Neural cell (in vitro differentiated cells): ENCODE measurements around the gene SHF. TPM values are rescaled to one million over a fixed set of nuclear protein-coding genes. Genes with fewer than 3 reads are reported as not detected.

Experiments
- H2AFZ ChIP-seq: fragments of 200-600, 300-800 bp; sonication (generic), shearing (Covaris generic); 2 replicates; pipeline ENCODE4 v1.6.0; 2014; ENCODE audit warnings: low read depth, mild to moderate bottlenecking, antibody characterized with exemption, low read length, moderate library complexity
- H3F3A ChIP-seq: fragments of 200-600 bp; shearing (Covaris generic); 2 replicates; pipeline ENCODE4 v1.6.1; 2016; ENCODE audit warnings: mild to moderate bottlenecking, moderate library complexity, mixed read lengths, antibody characterized with exemption, low read length; ENCODE audit not compliant: insufficient read depth, poor library complexity, severe bottlenecking
- H3K27ac ChIP-seq: fragments of 200-600, 300-800 bp; sonication (generic), shearing (Covaris generic); 2 replicates; pipeline ENCODE4 v1.5.1; 2014; ENCODE audit warnings: mild to moderate bottlenecking, low read length, moderate library complexity
- H3K27me3 ChIP-seq: fragments of 300-800, 200-600 bp; sonication (generic), shearing (Covaris generic); 2 replicates; pipeline ENCODE4 v1.6.0; 2014; ENCODE audit warnings: mild to moderate bottlenecking, low read depth, low read length, moderate library complexity; ENCODE audit not compliant: insufficient read depth
- H3K36me3 ChIP-seq: fragments of 300-800, 200-600 bp; sonication (generic), shearing (Covaris generic); 2 replicates; pipeline ENCODE4 v1.5.1; 2014; ENCODE audit warnings: mild to moderate bottlenecking, antibody characterized with exemption, low read length, moderate library complexity; ENCODE audit not compliant: insufficient read depth
- H3K4me2 ChIP-seq: fragments of 300-800, 200-600 bp; sonication (generic), shearing (Covaris generic); 2 replicates; pipeline ENCODE4 v1.6.0; 2014; ENCODE audit warnings: mild to moderate bottlenecking, low read length
- H3K4me3 ChIP-seq: fragments of 300-800, 200-600 bp; sonication (generic), shearing (Covaris generic); 2 replicates; pipeline ENCODE4 v1.5.1; 2014; ENCODE audit warnings: mild to moderate bottlenecking, low read length, moderate library complexity
- H3K79me2 ChIP-seq: fragments of 200-600 bp; shearing (Covaris generic); replicated peaks from 2 replicates; pipeline ENCODE4 v1.6.0; 2014; ENCODE audit warnings: mild to moderate bottlenecking, low read length, moderate library complexity; ENCODE audit not compliant: insufficient read depth
- H3K9ac ChIP-seq: fragments of 300-800, 200-600 bp; sonication (generic), shearing (Covaris generic); 2 replicates; pipeline ENCODE4 v1.6.1; 2016; ENCODE audit warnings: mild to moderate bottlenecking, low read length, mixed read lengths
- H3K9me2 ChIP-seq: fragments of 200-600 bp; shearing (Covaris generic); 2 replicates; pipeline ENCODE4 v1.6.1; 2016; ENCODE audit warnings: mild to moderate bottlenecking, low read length, mixed read lengths; ENCODE audit not compliant: insufficient read depth
- H3K9me3 ChIP-seq: fragments of 200-600, 300-800 bp; sonication (generic), shearing (Covaris generic); 2 replicates; pipeline ENCODE4 v1.6.1; 2016; ENCODE audit warnings: mild to moderate bottlenecking, mixed run types, low read length, moderate library complexity, mixed read lengths
- H4K20me1 ChIP-seq: fragments of 200-600 bp; shearing (Covaris generic); 2 replicates; pipeline ENCODE4 v1.6.1; 2016; ENCODE audit warnings: mild to moderate bottlenecking, mixed run types; ENCODE audit not compliant: insufficient read depth
- EP300 ChIP-seq: fragments of 450-650 bp; conservative IDR thresholded peaks from 2 replicates; pipeline ENCODE4 v1.6.1; 2014; ENCODE audit warnings: antibody characterized with exemption, mild to moderate bottlenecking, moderate library complexity; ENCODE audit not compliant: poor library complexity, severe bottlenecking
- EZH2 ChIP-seq: fragments of 200-600, 300-800 bp; shearing (Covaris generic), sonication (generic); IDR thresholded peaks from 2 replicates; pipeline ENCODE4 v1.6.1; 2014; ENCODE audit warnings: antibody characterized with exemption, low read length, borderline replicate concordance, mild to moderate bottlenecking; ENCODE audit not compliant: insufficient read depth, poor library complexity, severe bottlenecking
- MXI1 ChIP-seq: fragments of 450-650 bp; conservative IDR thresholded peaks from 2 replicates; pipeline ENCODE4 v1.6.1; 2014; ENCODE audit warnings: antibody characterized with exemption, mild to moderate bottlenecking; ENCODE audit not compliant: poor library complexity, severe bottlenecking
- POLR2AphosphoS5 ChIP-seq: IDR thresholded peaks from 2 replicates; pipeline ENCODE4 v1.6.1; 2012
- RAD21 ChIP-seq: fragments of 450-650 bp; conservative IDR thresholded peaks from 2 replicates; pipeline ENCODE4 v1.6.1; 2014; ENCODE audit warnings: antibody characterized with exemption, mild to moderate bottlenecking, moderate library complexity
- SMC3 ChIP-seq: fragments of 450-650 bp; conservative IDR thresholded peaks from 2 replicates; pipeline ENCODE4 v1.6.1; 2014; ENCODE audit warnings: antibody characterized with exemption, mild to moderate bottlenecking, moderate library complexity; ENCODE audit not compliant: poor library complexity
- TAF1 ChIP-seq: IDR thresholded peaks from 2 replicates; pipeline ENCODE4 v1.6.1; 2012; ENCODE audit warnings: low read depth
- polyA plus RNA-seq: library from polyadenylated mRNA; depleted of rRNA; stranded (reverse); fragments of >200 nt; gene quantifications from 2 replicates; pipeline ENCODE4 v1.2.3, GENCODE V29; 2014
- TF ChIP-seq, protein P1 (sequence below): IDR thresholded peaks from 2 replicates; pipeline ENCODE4 v1.6.1; 2012; ENCODE audit warnings: borderline replicate concordance
- TF ChIP-seq, protein P2 (sequence below): fragments of 450-650 bp; IDR thresholded peaks from 2 replicates; pipeline ENCODE4 v1.5.1; 2014; ENCODE audit warnings: antibody characterized with exemption, mild to moderate bottlenecking, moderate library complexity; ENCODE audit not compliant: poor library complexity, severe bottlenecking

SHF gene
- polyA plus RNA-seq, 1 donor from 2014 or later = 41.5 TPM

DNA sequence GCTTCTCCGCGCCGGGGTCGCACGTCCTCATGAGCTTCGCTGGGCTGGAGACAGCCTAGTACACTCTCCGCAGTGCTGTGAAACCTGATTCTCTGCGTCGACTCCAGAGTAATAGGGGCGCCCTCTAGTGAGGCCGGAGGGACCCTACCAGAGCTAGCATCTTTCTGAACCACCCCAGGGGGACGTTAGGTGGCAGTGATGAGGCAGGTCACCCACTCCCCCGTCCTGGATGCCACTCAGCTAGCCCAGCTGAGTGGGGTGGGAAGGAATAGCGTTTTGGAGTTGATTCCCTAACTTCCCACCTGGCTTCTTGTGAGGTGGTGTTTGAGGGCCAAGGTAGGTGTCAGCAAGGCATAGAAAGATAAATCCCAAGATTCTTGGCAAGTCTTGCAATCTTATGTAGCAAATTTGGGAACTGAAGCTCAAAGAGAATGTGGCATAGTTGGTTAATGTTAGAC lies 69.6 kb downstream of the SHF start:
- Histone ChIP-seq H3F3A (no peaks in the 10 kb centered on the region), H4K20me1 (no peaks in the 10 kb centered on the region), H2AFZ (no peak overlapping the region), H3K9me3 (no peaks in the 10 kb centered on the region), H3K27ac (no peak overlapping the region), H3K36me3 (no peaks in the 10 kb centered on the region), H3K4me2 (no peak overlapping the region), H3K4me3 (peak overlapping the region; percentile 50), H3K9me2 (no peaks in the 10 kb centered on the region), H3K27me3 (peaks cover 63% of the 10 kb centered on the region), H3K9ac (no peak overlapping the region), H3K79me2 (no peaks in the 10 kb centered on the region)
- TF ChIP-seq MXI1 = no peak
- no peak for TF ChIP-seq EP300
- TF ChIP-seq POLR2AphosphoS5 = no peak
- TF ChIP-seq EZH2 = no peak
- TF ChIP-seq, protein P1, sequence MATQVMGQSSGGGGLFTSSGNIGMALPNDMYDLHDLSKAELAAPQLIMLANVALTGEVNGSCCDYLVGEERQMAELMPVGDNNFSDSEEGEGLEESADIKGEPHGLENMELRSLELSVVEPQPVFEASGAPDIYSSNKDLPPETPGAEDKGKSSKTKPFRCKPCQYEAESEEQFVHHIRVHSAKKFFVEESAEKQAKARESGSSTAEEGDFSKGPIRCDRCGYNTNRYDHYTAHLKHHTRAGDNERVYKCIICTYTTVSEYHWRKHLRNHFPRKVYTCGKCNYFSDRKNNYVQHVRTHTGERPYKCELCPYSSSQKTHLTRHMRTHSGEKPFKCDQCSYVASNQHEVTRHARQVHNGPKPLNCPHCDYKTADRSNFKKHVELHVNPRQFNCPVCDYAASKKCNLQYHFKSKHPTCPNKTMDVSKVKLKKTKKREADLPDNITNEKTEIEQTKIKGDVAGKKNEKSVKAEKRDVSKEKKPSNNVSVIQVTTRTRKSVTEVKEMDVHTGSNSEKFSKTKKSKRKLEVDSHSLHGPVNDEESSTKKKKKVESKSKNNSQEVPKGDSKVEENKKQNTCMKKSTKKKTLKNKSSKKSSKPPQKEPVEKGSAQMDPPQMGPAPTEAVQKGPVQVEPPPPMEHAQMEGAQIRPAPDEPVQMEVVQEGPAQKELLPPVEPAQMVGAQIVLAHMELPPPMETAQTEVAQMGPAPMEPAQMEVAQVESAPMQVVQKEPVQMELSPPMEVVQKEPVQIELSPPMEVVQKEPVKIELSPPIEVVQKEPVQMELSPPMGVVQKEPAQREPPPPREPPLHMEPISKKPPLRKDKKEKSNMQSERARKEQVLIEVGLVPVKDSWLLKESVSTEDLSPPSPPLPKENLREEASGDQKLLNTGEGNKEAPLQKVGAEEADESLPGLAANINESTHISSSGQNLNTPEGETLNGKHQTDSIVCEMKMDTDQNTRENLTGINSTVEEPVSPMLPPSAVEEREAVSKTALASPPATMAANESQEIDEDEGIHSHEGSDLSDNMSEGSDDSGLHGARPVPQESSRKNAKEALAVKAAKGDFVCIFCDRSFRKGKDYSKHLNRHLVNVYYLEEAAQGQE = no peak
- TF ChIP-seq TAF1 = no peak
- peak; percentile 79 for TF ChIP-seq RAD21
- TF ChIP-seq, protein P2, sequence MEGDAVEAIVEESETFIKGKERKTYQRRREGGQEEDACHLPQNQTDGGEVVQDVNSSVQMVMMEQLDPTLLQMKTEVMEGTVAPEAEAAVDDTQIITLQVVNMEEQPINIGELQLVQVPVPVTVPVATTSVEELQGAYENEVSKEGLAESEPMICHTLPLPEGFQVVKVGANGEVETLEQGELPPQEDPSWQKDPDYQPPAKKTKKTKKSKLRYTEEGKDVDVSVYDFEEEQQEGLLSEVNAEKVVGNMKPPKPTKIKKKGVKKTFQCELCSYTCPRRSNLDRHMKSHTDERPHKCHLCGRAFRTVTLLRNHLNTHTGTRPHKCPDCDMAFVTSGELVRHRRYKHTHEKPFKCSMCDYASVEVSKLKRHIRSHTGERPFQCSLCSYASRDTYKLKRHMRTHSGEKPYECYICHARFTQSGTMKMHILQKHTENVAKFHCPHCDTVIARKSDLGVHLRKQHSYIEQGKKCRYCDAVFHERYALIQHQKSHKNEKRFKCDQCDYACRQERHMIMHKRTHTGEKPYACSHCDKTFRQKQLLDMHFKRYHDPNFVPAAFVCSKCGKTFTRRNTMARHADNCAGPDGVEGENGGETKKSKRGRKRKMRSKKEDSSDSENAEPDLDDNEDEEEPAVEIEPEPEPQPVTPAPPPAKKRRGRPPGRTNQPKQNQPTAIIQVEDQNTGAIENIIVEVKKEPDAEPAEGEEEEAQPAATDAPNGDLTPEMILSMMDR = peak; percentile 100
- peak; percentile 88 for TF ChIP-seq SMC3

DNA sequence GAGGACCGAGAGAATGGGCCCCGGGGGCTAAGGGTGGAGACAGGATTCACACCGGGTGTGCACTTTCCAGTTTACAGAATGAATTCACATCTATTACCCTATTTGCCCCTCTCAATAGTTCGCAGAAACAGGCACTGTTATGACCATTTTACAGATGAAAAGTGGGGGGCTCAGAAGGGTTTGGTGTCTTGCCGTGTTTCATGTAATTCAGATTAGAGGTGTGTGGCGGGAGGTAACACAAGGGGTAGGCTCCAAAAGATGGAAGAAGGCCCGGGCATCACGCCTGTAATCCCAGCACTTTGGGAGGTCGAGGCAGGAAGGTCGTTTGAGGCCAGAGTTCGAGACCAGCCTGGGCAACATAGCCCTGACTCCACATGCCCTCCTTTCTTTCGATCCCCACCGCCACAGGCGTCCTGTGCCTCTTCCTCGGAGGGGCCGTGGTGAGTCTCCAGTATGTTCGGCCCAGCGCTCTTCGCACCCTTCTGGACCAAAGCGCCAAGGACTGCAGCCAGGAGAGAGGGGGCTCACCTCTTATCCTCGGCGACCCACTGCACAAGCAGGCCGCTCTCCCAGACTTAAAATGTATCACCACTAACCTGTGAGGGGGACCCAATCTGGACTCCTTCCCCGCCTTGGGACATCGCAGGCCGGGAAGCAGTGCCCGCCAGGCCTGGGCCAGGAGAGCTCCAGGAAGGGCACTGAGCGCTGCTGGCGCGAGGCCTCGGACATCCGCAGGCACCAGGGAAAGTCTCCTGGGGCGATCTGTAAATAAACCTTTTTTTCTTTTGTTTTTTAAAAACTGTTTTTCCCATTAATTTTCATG lies 70.2 kb downstream of the SHF start:
- no peak overlapping the region for H2AFZ ChIP-seq
- H3K27me3 ChIP-seq = peaks cover 69% of the 10 kb centered on the region
- no peak overlapping the region for H3K27ac ChIP-seq
- no peaks in the 10 kb centered on the region for H3K36me3 ChIP-seq
- no peak overlapping the region for H3K9ac ChIP-seq
- peak overlapping the region; percentile 50 for H3K4me3 ChIP-seq
- H3K4me2 ChIP-seq = no peak overlapping the region
- H3K9me2 ChIP-seq = no peaks in the 10 kb centered on the region
- H3K79me2 ChIP-seq = no peaks in the 10 kb centered on the region
- no peaks in the 10 kb centered on the region for H3K9me3 ChIP-seq
- no peaks in the 10 kb centered on the region for H3F3A ChIP-seq
- TF ChIP-seq EP300 (no peak), MXI1 (no peak), EZH2 (no peak), SMC3 (no peak), TAF1 (no peak), POLR2AphosphoS5 (no peak), RAD21 (no peak)
- TF ChIP-seq, protein P1 = no peak
- TF ChIP-seq, protein P2 = no peak
- no peaks in the 10 kb centered on the region for H4K20me1 ChIP-seq
